ENCODE data around the gene SLC39A10. TPM values are rescaled to one million over a fixed set of nuclear protein-coding genes. Genes with fewer than 3 reads are reported as not detected.

SLC39A10 gene
- total and polyA plus RNA-seq, 10 of the 15 experiments (the other 5 are each of a cell fraction or from before 2014, with no cell fraction given), result 2.0 to 23.6 (median 7.9) TPM

DNA sequence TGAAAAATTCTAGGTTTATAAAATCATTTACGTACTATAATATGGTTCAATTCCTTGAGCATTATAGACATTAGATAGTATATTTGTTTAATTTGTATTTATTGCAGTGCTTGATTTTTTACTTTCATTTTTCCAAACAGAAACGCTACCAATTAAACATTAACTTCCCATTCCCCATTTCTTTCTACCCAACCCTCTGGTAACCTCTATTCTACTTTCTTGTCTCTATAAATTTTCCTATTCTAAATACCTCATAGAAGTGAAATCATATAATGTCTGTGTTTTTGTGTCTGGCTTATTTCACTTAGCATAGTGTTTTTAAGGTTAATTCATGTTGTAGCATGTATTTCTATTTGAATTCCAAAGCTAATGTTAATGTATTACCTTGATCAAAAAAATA, 11.6 kb upstream of the SLC39A10 start (continued):
- TF ChIP-seq SREBF1 (IDR thresholded peaks at IDR 0.05; ENCODE audit: low read length), result no peak

DNA sequence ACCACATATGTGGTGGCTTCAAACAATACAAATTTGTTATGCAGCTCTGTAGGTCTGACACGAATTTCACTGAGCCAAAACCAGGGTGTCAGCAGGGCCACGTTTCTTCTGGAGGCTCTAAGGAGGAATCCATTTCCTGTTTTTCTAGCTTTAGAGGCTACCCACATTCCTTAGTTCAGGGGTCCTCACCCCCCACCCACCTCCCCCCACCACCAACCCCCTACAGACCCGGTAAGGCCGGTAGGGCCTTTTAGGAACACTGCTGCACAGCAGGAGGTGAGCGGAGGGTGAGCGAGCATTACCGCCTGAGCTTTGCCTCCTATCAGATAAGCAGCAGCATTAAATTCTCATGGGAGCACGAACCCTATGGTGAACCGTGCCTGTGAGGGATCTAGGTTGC, 10.6 kb upstream of the SLC39A10 start:
- no peak overlapping the region for H3K4me3 ChIP-seq
- no peak for ATAC-seq
- FAIRE-seq, result no peak
- no peaks in the 10 kb centered on the region for H3K79me2 ChIP-seq (ENCODE audit: control insufficient read depth, insufficient read depth, low read length)
- ChIA-PET RAD21 (ENCODE audit: unreplicated experiment) (interaction anchor here (0.5 to 1.9 kb wide), 2 partner anchors 11 to 70 kb away, joined by 3 to 9 read pairs; no protein-coding TSS in a partner anchor), CTCF (interaction anchor here (1.8 to 3.1 kb wide), 2 partner anchors 13 kb away, joined by 5 to 21 read pairs; no protein-coding TSS in a partner anchor), SMC1A (ENCODE audit: uncharacterized antibody, unreplicated experiment) (interaction anchor here (1.3 to 6.9 kb wide), 7 partner anchors 10 to 111 kb away, joined by 3 to 61 read pairs (median 7); partner anchors contain the start of gene SLC39A10), POLR2A (interaction anchor here (0.9 to 1.5 kb wide), 2 partner anchors 10 to 113 kb away, joined by 3 to 4 read pairs; partner anchors contain the start of gene SLC39A10)
- DNase-seq (ENCODE audit: low read depth, low spot score), result no peak
- H2AFZ ChIP-seq (ENCODE audit: control insufficient read depth, low read depth, low read length), result no peak overlapping the region
- in situ Hi-C loops (cut with MboI) (no loop called here), intact Hi-C loops (cut with micrococcal nuclease; ENCODE audit: unreplicated experiment) (no loop called here)
- no peaks in the 10 kb centered on the region for H3K27me3 ChIP-seq (replicated peaks in 1 of 2; ENCODE audit: control insufficient read depth in 2 of 2, insufficient read depth in 2 of 2, low read length in 1 of 2)
- H4K20me1 ChIP-seq (ENCODE audit: control insufficient read depth, insufficient read depth), result no peaks in the 10 kb centered on the region
- peaks cover 20% of the 10 kb centered on the region for H3K4me1 ChIP-seq (ENCODE audit: control insufficient read depth, insufficient read depth, low read length)
- H3K27ac ChIP-seq (ENCODE audit: control insufficient read depth, insufficient read depth), result no peak overlapping the region
- no peak overlapping the region for H3K4me2 ChIP-seq (ENCODE audit: control insufficient read depth, insufficient read depth)
- no peaks in the 10 kb centered on the region for H3K36me3 ChIP-seq (ENCODE audit: control insufficient read depth in 2 of 2, insufficient read depth in 2 of 2, low read length in 1 of 2)
- BruUV-seq (replicated peaks), result no TSS peak
- WGBS (ENCODE audit: insufficient coverage, insufficient replicate concordance, low lambda C conversion rate, missing lambda C conversion rate), result 66% methylated on average over 9 of the region's 9 CpGs
- TF ChIP-seq SMC3 (IDR thresholded peaks at IDR 0.05; ENCODE audit: borderline replicate concordance, low read length) (no peak), NBN (IDR thresholded peaks at IDR 0.05) (no peak), GATAD2B (conservative IDR thresholded peaks at IDR 0.05; ENCODE audit: low read depth) (no peak), TCF12 (IDR thresholded peaks at IDR 0.05; ENCODE audit: low read depth, low read length) (no peak), PKNOX1 (IDR thresholded peaks at IDR 0.05) (no peak), CBFB (IDR thresholded peaks at IDR 0.05; ENCODE audit: low read depth) (no peak), BACH1 (IDR thresholded peaks at IDR 0.05; ENCODE audit: borderline replicate concordance) (no peak), ZNF384 (IDR thresholded peaks at IDR 0.05; ENCODE audit: borderline replicate concordance, low read depth, low read length) (no peak)
- H3K9ac ChIP-seq (ENCODE audit: control insufficient read depth, insufficient read depth, low read length), result no peak overlapping the region
- no peaks in the 10 kb centered on the region for H3K9me3 ChIP-seq (replicated peaks; ENCODE audit: control insufficient read depth, insufficient read depth, low read length)

Data from GM12878 (cell line).